Measurements from ENCODE around the gene HDAC5.

DNA sequence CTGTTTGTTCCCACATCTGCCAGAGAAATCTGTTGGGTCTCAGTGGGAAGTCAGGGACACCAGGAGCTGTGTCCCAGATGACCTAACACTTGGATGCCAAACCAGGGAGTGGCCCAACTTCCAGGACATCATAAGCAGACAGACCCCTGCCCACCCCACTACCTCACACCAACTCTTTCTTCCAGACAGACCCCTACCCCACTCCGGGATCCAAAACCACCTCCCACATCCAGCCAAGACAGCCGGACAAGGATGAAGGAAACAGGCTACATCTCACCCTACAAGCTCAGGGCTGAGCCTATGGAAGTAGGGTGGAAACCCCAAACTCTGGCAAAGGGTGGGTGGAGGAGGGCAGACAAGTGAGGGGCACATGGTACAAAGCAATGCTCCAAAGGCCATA is 3.6 kb downstream of the HDAC5 start:
- TF ChIP-seq POLR2A (IDR thresholded peaks at IDR 0.05): no peak
- no peak for TF ChIP-seq CTCF (IDR thresholded peaks at IDR 0.05)
- no peak for TF ChIP-seq POLR2AphosphoS5 (IDR thresholded peaks at IDR 0.05)

Measured in breast epithelium (tissue), 3 donors.